Right lobe of liver (tissue), 6 donors: ENCODE data around the gene VWA8. TPM values are rescaled to one million over a fixed set of nuclear protein-coding genes. Genes with fewer than 3 reads are reported as not detected.

Experiments
- ATAC-seq, 4 donors: fragments of 200-7000 bp; cut with Tn5 transposase; one replicate each; pipeline ENCODE4 v1.9.1; 2020; ENCODE audit warnings: mild to moderate bottlenecking in 4 of 4, moderate library complexity in 4 of 4
- DNase-seq, 3 donors: peaks; one replicate each; pipeline ENCODE4 v3.0.0-alpha.2; 2020
- H3K27ac ChIP-seq, 3 donors: fragments of 200-600 bp; one replicate each; pipeline ENCODE4 v1.8.0; 2022
- H3K27me3 ChIP-seq, 2 donors: fragments of 200-600 bp; one replicate each; pipeline ENCODE4 v1.8.0; 2022
- H3K36me3 ChIP-seq, 4 donors: fragments of 200-600 bp; sonication (generic) in 1 of 4; one replicate each; pipeline versions ENCODE4 v1.5.1 to v1.8.0; 2017 to 2022; ENCODE audit warnings: control low read depth in 1 of 4
- H3K4me1 ChIP-seq, 4 donors: fragments of 200-600 bp; sonication (generic) in 1 of 4; one replicate each; pipeline versions ENCODE4 v1.5.1 to v1.8.0; 2017 to 2022; ENCODE audit warnings: control low read depth in 1 of 4
- H3K4me3 ChIP-seq, 3 donors: fragments of 200-600 bp; one replicate each; pipeline ENCODE4 v1.8.0; 2022
- H3K9me3 ChIP-seq, 4 donors: fragments of 200-600 bp; sonication (generic) in 1 of 4; one replicate each; pipeline versions ENCODE4 v1.5.1 to v1.8.0; 2017 to 2022; ENCODE audit warnings: control low read depth in 1 of 4
- POLR2A ChIP-seq: fragments of 450-650 bp; IDR thresholded peaks from one replicate; pipeline ENCODE4 v1.6.1; 2017; ENCODE audit warnings: antibody characterized with exemption, mild to moderate bottlenecking
- WGBS: methylation state at CpG from one replicate; pipeline ENCODE4 v1.1.6; 2018; ENCODE audit warnings: low coverage, low lambda C conversion rate; ENCODE audit not compliant: insufficient coverage; ENCODE audit errors: missing lambda C conversion rate; 5-methylcytosine and 5-hydroxymethylcytosine counted together
- intact Hi-C, 2 donors: fragments of 100-400 bp; cut with DNase I; formaldehyde crosslinking; loops; one replicate each; pipeline versions ENCODE4 v1.11.2 to v1.14.1; 2022
- total RNA-seq, 6 experiments: library from RNA; depleted of rRNA in 2 of 6; stranded (reverse); fragments of >200 nt in 2 of 6; fragmentation: NEBNext Ultra II Directional in 3 of 6; extraction: Animal tissue kit (Norgen Biotek cat#: 25700) in 3 of 6; gene quantifications; one replicate each; pipeline versions ENCODE4 v1.1.0 to v1.2.4, GENCODE V29; 2016 to 2023
- TF ChIP-seq, protein P1 (sequence below), 4 donors: fragments of 200-600 bp in 3 of 4; fragments of 450-650 bp in 1 of 4; IDR thresholded peaks; one replicate each; pipeline versions ENCODE4 v1.5.1 to v1.8.0; 2016 to 2022; ENCODE audit warnings: antibody characterized with exemption in 4 of 4, mild to moderate bottlenecking in 2 of 4
- donor health status: DM: no; HTN: yes; CAD: no.
- donor health status: DM: no; HTN: no; CAD: no.
- donor health status: DM: no; HTN: no; CAD: no.
- donor health status: DM: no; HTN: yes; CAD: no.
- donor health status: DM: no; HTN: yes; CAD: no.

Gene VWA8
- total RNA-seq, 6 experiments from 2014 or later, result 19.4 to 33.8 (median 30.8) TPM

DNA sequence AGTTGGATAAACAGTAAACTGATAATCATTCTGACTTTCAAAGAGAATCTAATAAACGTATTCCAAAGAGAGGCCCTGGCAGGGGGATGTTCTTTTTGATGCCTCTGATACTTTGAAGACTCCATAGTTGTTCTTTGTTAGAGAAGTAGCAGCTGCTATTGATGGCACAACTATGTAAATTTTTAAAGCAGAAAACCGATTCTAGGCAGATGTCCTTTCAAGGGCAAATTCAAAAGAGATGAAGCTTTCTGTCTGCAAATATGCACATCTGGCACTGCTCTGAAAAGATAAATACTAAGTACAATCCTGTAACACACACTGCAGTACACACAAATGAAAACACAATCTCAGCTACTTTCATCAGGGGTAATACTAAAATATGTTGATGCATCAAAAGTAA lies 250.1 kb downstream of the VWA8 start:
- no peak overlapping the region for H3K4me3 ChIP-seq
- H3K36me3 ChIP-seq, result no peaks in the 10 kb centered on the region
- no peak overlapping the region for H3K27ac ChIP-seq
- 75% methylated on average over 2 of the region's 2 CpGs for WGBS
- TF ChIP-seq POLR2A, result no peak
- TF ChIP-seq, protein P1, sequence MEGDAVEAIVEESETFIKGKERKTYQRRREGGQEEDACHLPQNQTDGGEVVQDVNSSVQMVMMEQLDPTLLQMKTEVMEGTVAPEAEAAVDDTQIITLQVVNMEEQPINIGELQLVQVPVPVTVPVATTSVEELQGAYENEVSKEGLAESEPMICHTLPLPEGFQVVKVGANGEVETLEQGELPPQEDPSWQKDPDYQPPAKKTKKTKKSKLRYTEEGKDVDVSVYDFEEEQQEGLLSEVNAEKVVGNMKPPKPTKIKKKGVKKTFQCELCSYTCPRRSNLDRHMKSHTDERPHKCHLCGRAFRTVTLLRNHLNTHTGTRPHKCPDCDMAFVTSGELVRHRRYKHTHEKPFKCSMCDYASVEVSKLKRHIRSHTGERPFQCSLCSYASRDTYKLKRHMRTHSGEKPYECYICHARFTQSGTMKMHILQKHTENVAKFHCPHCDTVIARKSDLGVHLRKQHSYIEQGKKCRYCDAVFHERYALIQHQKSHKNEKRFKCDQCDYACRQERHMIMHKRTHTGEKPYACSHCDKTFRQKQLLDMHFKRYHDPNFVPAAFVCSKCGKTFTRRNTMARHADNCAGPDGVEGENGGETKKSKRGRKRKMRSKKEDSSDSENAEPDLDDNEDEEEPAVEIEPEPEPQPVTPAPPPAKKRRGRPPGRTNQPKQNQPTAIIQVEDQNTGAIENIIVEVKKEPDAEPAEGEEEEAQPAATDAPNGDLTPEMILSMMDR (IDR thresholded peaks at IDR 0.05), result no peak
- ATAC-seq, result no peak
- no peak for DNase-seq
- H3K4me1 ChIP-seq, result peaks cover 0 to 8% (median 2%) of the 10 kb centered on the region in 4 donors
- intact Hi-C loops, result no loop called here
- H3K27me3 ChIP-seq, result no peaks in the 10 kb centered on the region
- no peaks in the 10 kb centered on the region for H3K9me3 ChIP-seq

DNA sequence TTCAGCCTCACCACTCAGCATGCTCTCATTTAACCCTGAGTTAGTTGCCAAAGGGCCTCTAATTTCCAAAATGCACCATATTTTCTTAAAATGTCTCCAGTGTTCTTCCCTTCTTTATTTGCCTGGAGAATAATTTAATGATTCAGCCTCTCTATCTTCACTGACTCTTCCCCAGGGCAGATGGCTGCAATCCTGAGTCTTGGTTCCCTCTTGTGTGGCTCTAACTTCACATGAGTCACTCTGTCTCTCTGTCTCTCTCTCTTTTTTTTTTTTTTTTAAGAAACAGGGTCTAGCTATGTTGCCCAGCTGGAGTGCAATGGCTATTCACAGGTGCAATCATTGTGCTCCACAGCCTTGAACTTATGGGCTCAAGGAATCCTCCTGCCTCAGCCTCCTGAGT lies 251.4 kb downstream of the VWA8 start:
- H3K9me3 ChIP-seq, result no peaks in the 10 kb centered on the region
- H3K4me3 ChIP-seq, result no peak overlapping the region
- H3K36me3 ChIP-seq, result no peaks in the 10 kb centered on the region
- peaks cover 0 to 8% (median 2%) of the 10 kb centered on the region in 4 donors for H3K4me1 ChIP-seq
- H3K27me3 ChIP-seq, result no peaks in the 10 kb centered on the region
- DNase-seq, result no peak
- no peak for ATAC-seq
- intact Hi-C loops, result no loop called here
- TF ChIP-seq, protein P1 (IDR thresholded peaks at IDR 0.05), result no peak
- no peak for TF ChIP-seq POLR2A
- H3K27ac ChIP-seq, result no peak overlapping the region

DNA sequence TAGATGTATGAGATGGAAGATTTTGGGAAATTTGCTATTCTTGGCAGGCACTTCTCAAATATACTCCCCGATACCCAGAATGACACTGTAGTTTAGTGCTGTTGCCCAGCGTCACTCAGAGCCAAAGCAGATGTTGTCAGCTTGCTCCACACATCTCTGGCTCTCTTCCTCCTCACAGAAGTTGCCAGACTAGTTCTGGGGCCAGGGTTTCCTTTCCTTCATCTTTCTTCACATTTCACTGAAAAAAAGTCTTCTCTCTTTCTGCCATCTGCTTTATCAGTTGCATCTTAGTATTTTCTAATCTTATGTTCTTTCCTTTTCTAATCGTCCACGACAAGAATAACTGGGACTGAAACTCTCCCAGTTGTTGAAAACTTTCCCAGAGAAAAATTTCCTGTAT lies 252.2 kb downstream of the VWA8 start:
- intact Hi-C loops, result no loop called here
- DNase-seq (no peak), ATAC-seq (peak in 1 of 4 donors; percentile 35)

DNA sequence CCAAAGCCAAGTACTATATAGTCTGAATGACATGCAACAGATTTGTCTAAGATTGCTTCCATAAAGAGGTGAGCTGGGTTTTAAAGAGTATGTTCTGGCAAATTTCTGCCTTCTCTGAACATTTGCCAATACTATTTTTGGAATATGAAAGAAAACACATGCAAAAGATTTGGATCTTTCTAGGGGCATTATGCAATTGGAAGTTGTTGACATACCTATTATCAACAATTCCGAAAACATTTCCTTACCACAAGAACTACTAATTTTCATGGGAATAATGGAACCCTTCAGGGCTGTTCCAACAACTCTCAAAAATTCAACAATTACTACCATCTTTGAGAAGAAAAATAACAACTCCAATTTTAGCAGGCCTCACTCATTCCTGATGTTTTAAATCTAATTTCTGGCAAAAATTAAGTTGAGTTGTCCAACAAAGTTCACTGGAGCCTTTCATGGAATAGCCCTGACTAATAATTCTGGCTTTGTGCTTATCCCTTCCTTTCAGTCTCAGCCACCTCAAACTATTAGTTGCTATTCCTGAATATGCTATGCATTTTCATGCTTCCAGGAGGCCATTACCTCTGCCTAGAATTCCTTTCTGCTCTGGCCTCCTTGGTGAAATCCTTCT lies 253.6 kb downstream of the VWA8 start:
- peaks cover 0 to 8% (median 2%) of the 10 kb centered on the region in 4 donors for H3K4me1 ChIP-seq
- no peaks in the 10 kb centered on the region for H3K9me3 ChIP-seq
- ATAC-seq (peak; percentile 19 to 57 (median 40)), DNase-seq (no peak)
- no peaks in the 10 kb centered on the region for H3K27me3 ChIP-seq
- intact Hi-C loops, result no loop called here
- WGBS, result 29% methylated on average over 1 of the region's 1 CpG
- peak overlapping the region in 2 of 3 donors; percentile 18 to 59 for H3K27ac ChIP-seq
- no peak overlapping the region for H3K4me3 ChIP-seq
- TF ChIP-seq, protein P1 (IDR thresholded peaks at IDR 0.05), result no peak
- TF ChIP-seq POLR2A, result no peak
- H3K36me3 ChIP-seq, result no peaks in the 10 kb centered on the region

More for the DNA sequence above, 252.2 kb downstream of the VWA8 start:
- Histone ChIP-seq H3K9me3 (no peaks in the 10 kb centered on the region), H3K4me3 (no peak overlapping the region), H3K36me3 (no peaks in the 10 kb centered on the region), H3K4me1 (peaks cover 0 to 8% (median 2%) of the 10 kb centered on the region in 4 donors), H3K27ac (no peak overlapping the region), H3K27me3 (no peaks in the 10 kb centered on the region)
- no peak for TF ChIP-seq POLR2A
- TF ChIP-seq, protein P1 (IDR thresholded peaks at IDR 0.05), result no peak
- WGBS, result 80% methylated on average over 4 of the region's 4 CpGs
